A549 (cell line): ENCODE results near the gene UPK1A.

ENCODE experiments used
- CTCF ChIP-seq: fragments of >200 bp; sonication (Bioruptor Twin); formaldehyde crosslinking; IDR thresholded peaks from 3 replicates; pipeline ENCODE4 v1.5.1; 2016
- ELK1 ChIP-seq: fragments of 150-350 bp; IDR thresholded peaks from 2 replicates; pipeline ENCODE4 v1.6.1; 2014; ENCODE audit warnings: low read depth, mild to moderate bottlenecking, low read length
- ESRRA ChIP-seq: fragments of 150-350 bp; IDR thresholded peaks from 2 replicates; pipeline ENCODE4 v1.6.1; 2014; ENCODE audit warnings: mild to moderate bottlenecking, low read length, borderline replicate concordance
- JUN ChIP-seq, 2 experiments: fragments of >200 bp; sonication (Bioruptor Twin); formaldehyde crosslinking; IDR thresholded peaks; 2 replicates in 1 of 2; 3 replicates in 1 of 2; pipeline ENCODE4 v1.6.1; 2016 to 2017
- JUNB ChIP-seq: fragments of >200 bp; sonication (Bioruptor Twin); formaldehyde crosslinking; IDR thresholded peaks from 2 replicates; pipeline ENCODE4 v1.6.1; 2016
- KDM5A ChIP-seq: fragments of 200-600 bp; sonication (generic); IDR thresholded peaks from 2 replicates; pipeline ENCODE4 v1.6.1; 2016; ENCODE audit warnings: antibody characterized with exemption, mild to moderate bottlenecking
- MAX ChIP-seq: IDR thresholded peaks from 2 replicates; pipeline ENCODE4 v1.6.1; 2012
- MAZ ChIP-seq: fragments of 150-350 bp; IDR thresholded peaks from 2 replicates; pipeline ENCODE4 v1.6.1; 2014; ENCODE audit warnings: antibody characterized with exemption, low read depth, low read length, borderline replicate concordance
- NFE2L2 ChIP-seq: fragments of 150-350 bp; conservative IDR thresholded peaks from 2 replicates; pipeline ENCODE4 v1.6.1; 2014; ENCODE audit warnings: low read length
- PHF8 ChIP-seq: fragments of 200-600 bp; sonication (generic); IDR thresholded peaks from 2 replicates; pipeline ENCODE4 v1.6.1; 2016; ENCODE audit warnings: low read depth, mild to moderate bottlenecking, antibody characterized with exemption, moderate library complexity, borderline replicate concordance
- POLR2A ChIP-seq: IDR thresholded peaks from 2 replicates; pipeline ENCODE4 v1.6.1; 2012; ENCODE audit warnings: mild to moderate bottlenecking, low read length
- USF2 ChIP-seq: fragments of 450-650 bp; IDR thresholded peaks from 2 replicates; pipeline ENCODE4 v1.6.1; 2014; ENCODE audit warnings: antibody characterized with exemption

- TF ChIP-seq CTCF (no peak), JUNB (no peak), MAZ (no peak), ESRRA (no peak), USF2 (no peak), KDM5A (no peak), ELK1 (no peak), POLR2A (no peak), JUN (IDR thresholded peaks at IDR 0.05) (no peak), NFE2L2 (no peak), PHF8 (no peak), MAX (no peak)
These were observed 42.8 kb upstream of the UPK1A start for GRCh38 chr19:35623327-35624010.
